Fibroblast of skin of scalp (primary cell): Measurements from ENCODE around the gene GALK1.
"Not testable (repeated sequence)": the region's sequence is repeated elsewhere in the genome, so short reads cannot be mapped to it uniquely, and the experiment has no call there.

ENCODE experiments used
- DNase-seq: peaks from one replicate; pipeline ENCODE4 v3.0.0-alpha.2; 2013

The GALK1 gene

DNA sequence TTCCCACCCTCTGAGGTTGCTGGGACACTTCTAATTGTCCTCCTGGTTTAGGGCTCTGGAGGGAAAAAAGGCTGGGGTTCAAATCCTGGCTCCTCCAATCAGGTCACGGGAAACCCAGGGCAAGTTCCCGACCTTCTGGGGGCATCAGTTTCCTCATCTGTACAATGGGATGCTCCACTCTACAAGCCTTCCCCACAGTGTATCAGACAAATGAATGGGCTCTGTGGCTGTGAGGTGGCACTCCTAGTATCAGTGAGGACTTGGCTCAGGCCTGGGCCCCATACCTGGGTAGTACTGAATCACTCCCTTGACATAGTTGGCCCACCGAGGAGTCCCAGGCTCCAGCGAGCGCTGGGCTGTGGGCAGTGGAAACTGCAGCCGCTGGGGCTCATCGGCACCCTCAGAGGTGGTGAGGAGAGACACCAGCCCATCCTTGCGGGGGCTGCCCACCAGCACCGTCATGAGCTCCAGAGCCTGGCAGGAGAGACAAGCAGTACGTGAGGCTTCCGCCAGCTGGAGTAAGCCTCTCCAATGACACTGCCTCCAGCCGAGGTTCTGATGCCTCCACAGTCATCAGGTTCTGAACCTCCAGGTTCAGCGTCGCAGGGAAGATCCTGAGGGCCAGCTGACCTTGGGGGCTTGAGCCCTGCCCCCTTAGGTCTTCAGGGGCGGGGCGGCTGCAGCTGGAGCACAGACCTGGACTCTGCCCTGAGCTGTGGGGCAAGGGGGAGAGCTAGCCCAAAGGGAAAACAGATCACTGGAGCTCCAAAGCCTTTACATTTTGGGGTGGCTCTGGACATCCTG lies 1.2 kb downstream of the GALK1 start:
- no peak for DNase-seq

DNA sequence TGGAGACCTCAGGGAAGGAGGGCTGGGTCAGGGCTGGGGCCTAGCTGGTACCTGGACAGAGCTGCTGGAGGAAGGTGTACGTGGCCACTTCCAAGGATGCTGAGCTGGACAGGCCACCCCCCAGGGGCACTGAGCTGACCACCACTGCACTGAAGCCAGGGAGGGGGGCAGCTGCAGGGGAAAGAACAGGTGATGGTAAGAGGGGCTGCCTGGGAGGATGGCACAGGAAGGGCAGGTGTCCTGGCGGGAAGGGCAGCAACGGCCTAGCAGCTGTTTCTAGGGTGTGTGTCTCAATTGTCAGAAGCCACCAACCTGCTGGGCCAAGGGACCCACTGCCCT lies 1.8 kb downstream of the GALK1 start:
- DNase-seq = no peak

DNA sequence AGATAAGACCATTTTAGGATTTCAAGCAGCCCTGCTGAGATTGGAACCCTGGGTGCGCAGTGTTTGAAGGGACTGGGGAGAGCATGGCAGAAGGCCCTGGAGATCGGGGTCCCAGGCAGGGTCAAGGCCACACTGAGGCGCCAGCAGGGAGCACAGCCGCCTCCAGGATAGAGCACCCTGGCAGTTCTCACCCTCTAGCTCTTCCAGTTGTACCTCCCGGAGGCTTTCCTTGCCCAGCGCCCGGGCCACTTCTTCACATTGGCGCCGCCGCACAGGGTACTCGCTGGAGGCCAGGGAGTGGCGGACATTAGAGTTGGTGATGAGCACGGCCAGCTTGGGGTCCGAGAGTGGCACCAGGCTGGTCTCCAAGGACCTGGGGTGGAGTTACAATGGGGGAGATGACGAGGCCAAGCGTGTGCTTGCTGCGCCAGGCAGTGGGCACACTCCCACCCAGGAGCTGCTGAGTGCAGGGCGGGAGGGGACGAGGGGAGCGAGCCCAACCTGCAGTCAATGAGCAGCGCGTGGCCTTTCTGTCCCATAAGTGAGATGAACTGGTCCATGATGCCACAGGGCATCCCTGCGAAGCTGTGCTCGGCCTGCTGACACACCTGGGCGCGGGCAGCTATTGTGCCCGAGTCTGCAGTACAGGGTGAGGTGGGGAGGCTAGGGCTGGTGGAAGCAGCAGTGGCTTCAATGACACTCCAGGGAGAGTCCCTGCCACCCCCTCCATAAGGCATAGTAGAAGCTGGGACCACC lies 2.3 kb downstream of the GALK1 start:
- no peak for DNase-seq

DNA sequence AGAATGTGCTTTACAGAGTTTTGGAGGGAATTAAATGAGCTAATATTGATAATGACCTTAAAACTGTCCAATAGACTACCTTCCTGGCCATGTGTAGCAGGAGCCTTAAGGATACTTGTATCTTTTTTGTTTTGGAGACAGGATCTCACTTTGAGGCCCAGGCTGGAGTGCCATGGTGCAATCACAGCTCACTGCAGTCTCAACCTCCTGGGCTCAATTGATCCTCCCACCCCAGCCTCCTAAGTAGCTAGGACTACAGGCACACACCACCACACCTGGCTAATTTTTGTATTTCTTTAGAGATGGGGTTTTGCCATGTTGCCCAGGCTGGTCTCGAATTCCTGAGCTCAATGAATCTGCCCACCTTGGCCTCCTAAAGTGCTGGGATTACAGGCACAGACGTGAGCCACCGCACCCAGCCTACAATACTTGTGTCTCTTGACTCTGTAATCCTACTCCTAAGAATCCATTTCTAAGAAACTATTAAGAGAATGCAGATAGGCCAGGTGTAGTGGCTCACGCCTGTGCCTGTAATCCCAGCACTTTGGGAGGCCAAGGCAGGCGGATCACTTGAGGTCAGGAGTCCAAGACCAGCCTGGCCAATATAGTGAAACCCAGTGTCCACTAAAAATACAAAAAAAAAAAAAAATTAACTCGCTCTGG lies 4.9 kb downstream of the GALK1 start:
- not testable (repeated sequence) for DNase-seq

GRCh38 chr17:75759457-75759856 lies 5.5 kb downstream of the GALK1 start:
- DNase-seq = no peak

- DNase-seq = no peak
Observed at GRCh38 chr17:75758131-75758905, 6.7 kb downstream of the GALK1 start.

- no peak for DNase-seq
Observed at GRCh38 chr17:75757086-75757681, 7.8 kb downstream of the GALK1 start.

DNA sequence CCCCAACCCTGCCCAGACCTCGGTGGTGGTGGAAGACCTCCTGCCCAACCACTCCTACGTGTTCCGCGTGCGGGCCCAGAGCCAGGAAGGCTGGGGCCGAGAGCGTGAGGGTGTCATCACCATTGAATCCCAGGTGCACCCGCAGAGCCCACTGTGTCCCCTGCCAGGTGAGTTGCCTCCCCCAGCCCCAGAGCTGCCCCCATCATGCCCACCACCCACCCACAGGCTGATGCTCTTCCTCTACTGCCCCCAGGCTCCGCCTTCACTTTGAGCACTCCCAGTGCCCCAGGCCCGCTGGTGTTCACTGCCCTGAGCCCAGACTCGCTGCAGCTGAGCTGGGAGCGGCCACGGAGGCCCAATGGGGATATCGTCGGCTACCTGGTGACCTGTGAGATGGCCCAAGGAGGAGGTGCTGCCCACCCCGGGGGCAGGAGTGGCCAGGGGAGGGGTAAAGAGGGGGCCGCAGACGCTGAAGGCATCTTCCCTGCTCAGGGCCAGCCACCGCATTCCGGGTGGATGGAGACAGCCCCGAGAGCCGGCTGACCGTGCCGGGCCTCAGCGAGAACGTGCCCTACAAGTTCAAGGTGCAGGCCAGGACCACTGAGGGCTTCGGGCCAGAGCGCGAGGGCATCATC lies 8.4 kb downstream of the GALK1 start:
- DNase-seq = no peak

- no peak for DNase-seq
Observed at GRCh38 chr17:75755990-75756389, 9.0 kb downstream of the GALK1 start.

- DNase-seq = no peak
Observed at GRCh38 chr17:75755205-75755901, 9.6 kb downstream of the GALK1 start.

GRCh38 chr17:75754378-75755204 lies 10.4 kb downstream of the GALK1 start:
- DNase-seq = no peak

DNA sequence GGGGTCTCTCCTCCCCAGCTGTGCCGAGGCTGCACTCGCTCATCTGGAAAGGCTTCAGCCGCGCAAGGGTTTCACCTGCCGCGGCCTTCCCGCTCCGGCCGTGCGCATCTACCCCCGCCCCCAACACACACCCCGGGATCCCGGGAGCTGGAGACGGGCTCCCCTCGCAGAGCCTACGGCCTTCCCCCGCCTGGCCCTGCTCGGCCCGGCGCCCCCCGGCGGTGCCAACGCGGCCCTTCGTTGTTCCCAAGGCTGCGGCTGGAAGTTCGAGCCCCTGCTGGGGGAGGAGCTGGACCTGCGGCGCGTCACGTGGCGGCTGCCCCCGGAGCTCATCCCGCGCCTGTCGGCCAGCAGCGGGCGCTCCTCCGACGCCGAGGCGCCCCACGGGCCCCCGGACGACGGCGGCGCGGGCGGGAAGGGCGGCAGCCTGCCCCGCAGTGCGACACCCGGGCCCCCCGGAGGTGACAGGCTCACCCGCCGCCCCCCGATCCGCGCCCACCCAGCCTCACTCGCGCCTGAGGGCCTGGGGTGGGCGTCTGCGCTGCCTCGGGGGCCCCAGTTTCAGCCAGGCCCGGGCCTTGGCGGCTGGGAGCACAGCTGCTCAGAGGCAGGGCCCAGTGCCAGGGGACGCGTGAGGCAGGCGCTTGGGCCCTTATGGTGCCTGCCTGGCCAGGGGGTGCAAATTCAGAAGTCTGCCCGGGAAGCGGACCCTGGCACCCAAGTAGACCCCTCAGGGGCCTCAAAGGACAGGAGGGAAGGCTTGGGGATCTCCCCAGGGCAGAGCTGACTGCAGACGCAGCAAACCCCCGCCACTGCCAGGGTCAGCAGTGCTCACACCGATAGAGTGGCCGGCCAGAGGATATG lies 11.2 kb downstream of the GALK1 start:
- peak; percentile 82 for DNase-seq

- DNase-seq = no peak
Observed at GRCh38 chr17:75752802-75753513, 12.0 kb downstream of the GALK1 start.

DNA sequence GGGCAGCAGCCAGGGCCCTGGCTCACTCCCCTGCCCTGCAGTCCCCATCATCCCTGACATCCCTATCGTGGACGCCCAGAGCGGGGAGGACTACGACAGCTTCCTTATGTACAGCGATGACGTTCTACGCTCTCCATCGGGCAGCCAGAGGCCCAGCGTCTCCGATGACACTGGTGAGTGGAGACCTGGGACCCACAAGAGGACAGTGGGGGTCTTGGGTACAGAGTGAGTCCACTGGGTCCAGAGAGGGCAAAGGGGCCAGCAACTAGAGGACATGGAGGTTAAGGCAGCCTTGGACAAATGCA lies 12.6 kb downstream of the GALK1 start:
- DNase-seq = no peak

DNA sequence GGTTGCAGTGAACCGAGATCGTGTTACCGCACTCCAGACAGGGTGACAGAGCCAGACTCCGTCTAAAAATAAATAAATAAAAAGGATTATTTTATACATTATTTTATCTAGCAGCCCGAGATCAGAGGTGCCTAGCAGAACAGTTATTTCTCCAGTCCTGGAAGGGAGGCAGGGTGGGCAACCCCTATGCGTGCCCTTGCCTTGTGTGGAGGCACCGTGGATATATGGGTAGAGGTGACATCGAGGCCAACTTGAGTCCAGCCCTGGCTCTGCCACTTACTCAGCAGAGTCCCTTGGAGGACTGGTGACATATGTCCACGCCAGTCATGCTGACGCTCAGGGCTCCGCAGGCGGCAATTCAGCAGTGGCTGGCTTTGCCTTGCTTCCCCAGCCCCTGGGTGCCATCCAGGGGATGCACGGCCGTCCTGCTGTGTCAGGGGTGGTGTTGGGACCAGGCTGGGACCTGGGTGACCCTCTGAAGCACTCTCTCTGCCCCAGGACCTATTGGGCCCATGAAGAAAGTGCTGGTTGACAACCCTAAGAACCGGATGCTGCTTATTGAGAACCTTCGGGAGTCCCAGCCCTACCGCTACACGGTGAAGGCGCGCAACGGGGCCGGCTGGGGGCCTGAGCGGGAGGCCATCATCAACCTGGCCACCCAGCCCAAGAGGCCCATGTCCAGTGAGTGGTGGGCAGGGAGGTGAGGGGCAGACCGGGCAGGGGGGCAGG lies 13.2 kb downstream of the GALK1 start:
- no peak for DNase-seq

DNA sequence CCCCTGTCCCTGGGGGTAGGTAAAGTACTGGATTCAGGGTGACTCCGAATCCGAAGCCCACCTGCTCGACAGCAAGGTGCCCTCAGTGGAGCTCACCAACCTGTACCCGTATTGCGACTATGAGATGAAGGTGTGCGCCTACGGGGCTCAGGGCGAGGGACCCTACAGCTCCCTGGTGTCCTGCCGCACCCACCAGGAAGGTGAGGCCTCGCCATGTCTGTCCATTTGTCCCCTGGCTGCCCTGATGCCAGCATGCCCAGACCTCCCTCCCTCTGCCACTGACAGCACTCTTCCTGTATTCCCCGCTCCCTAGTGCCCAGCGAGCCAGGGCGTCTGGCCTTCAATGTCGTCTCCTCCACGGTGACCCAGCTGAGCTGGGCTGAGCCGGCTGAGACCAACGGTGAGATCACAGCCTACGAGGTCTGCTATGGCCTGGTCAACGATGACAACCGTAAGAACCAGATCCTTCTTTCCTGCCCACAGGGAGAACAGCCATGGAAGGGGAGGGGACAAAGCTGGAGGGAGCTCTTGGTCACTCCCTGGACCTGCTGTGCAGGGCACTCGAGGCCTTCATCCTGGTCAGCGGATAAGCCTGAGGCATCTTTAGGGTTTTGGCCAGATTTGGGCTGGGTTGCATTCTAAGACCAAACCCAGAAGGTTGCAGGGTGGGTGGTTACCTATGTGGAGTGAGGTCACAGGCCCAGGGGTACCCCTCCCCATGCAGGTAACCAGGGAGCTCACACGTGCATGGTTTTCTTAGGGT lies 14.2 kb downstream of the GALK1 start:
- DNase-seq = no peak
